ENCODE results near the gene ADGRG7.

The ADGRG7 gene

DNA sequence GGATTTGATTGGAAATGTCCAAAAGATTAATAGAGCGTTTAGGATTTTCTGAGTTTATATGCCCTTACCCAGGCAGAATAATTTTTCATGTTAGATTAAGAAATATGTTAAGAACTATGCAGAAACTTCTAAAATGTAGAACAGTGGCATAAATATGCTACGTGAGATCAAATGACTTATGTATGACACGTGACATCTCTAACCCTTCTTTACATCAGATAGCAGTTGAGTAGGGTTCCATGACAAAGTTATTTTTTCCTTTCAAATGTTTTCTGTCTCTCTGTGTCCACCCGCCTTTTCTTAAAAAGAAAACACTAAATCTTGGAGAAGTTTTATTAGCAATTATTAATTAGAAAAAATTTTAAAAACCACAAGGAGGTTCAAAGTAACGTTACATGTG is 91.3 kb downstream of the ADGRG7 start:
- H3K27ac ChIP-seq = no peak overlapping the region
- no peaks in the 10 kb centered on the region for H3K9me3 ChIP-seq (replicated peaks in 1 of 11)
- no peak overlapping the region for H3K4me2 ChIP-seq
- H3K9ac ChIP-seq = no peak overlapping the region
- no peaks in the 10 kb centered on the region for H4K20me1 ChIP-seq
- no peaks in the 10 kb centered on the region for H3K36me3 ChIP-seq
- no peak overlapping the region for H3K4me3 ChIP-seq
- H3K27me3 ChIP-seq = no peaks in the 10 kb centered on the region
- no peaks in the 10 kb centered on the region for H3K4me1 ChIP-seq
- no peak for TF ChIP-seq Cebpa-rat (IDR thresholded peaks at IDR 0.05)

DNA sequence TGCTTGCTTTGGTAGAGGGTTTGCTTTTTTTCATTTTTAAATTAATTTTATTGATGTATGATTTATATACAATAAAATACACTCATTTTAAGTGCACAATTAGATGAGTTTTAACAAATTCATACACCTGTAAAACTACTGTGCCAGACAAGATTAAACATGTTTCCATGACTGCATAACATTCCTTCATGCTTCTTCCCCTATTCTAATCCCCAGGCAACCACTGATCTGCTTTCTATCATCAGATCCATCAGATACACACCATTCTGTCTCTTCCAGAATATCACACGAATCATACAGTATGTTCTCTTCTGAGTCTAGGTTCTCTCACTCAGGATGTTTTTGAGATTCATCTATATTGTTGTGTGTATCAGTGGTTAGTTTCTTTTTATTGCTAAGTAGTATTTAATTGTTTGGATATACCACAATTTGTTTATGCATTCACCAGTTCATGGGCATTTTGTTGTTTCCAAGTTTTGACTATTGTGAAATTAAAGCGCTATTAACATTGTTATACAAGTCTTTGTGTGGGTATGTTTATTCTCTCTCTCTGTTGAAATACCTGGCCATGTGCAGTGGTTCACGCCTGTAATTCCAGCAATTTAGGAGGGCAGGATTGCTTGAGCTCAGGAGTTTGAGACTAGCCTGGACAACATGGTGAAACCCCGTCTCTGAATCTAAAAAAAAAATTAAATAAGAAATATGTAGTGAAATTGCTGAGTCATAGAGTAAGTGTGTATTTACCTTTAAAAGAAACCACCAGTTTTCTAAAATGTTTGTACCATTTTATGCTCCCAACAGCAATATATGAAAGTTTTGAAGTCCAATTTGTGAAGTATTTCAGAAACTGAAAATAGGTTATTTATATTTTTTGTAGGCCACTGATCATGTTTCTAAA is 92.9 kb downstream of the ADGRG7 start:
- Histone ChIP-seq H3K27me3 (no peaks in the 10 kb centered on the region), H3K4me1 (no peaks in the 10 kb centered on the region), H3K9ac (no peak overlapping the region), H3K9me3 (replicated peaks in 1 of 11) (no peaks in the 10 kb centered on the region), H3K4me3 (no peak overlapping the region), H3K36me3 (no peaks in the 10 kb centered on the region), H3K27ac (no peak overlapping the region), H3K4me2 (no peak overlapping the region), H4K20me1 (no peaks in the 10 kb centered on the region)
- TF ChIP-seq Cebpa-rat (IDR thresholded peaks at IDR 0.05) = no peak

DNA sequence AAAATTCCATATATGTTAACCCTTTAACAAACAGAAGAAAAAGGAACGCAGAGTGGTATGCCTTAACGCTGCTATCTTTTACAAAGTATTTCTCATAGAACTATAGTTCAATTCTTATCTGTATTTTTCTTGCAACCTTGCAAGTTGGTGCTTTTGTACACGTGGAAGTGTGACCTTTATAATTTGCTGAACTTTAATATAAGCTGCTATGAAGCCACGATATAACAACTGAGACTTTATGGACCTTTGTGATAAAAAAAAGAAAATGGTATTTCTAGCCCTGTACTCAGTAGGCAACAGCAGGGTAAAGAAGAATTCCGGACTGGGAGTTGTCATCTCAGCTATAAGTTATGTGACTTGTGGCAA is 93.6 kb downstream of the ADGRG7 start:
- no peaks in the 10 kb centered on the region for H3K4me1 ChIP-seq
- no peak overlapping the region for H3K9ac ChIP-seq
- no peak overlapping the region for H3K27ac ChIP-seq
- no peak for TF ChIP-seq Cebpa-rat (IDR thresholded peaks at IDR 0.05)
- H3K4me3 ChIP-seq = no peak overlapping the region
- no peaks in the 10 kb centered on the region; a peak in 1 of 22 replicates for H3K9me3 ChIP-seq (replicated peaks in 1 of 11)
- H3K27me3 ChIP-seq = no peaks in the 10 kb centered on the region
- no peak overlapping the region for H3K4me2 ChIP-seq
- no peaks in the 10 kb centered on the region for H3K36me3 ChIP-seq
- no peaks in the 10 kb centered on the region for H4K20me1 ChIP-seq

DNA sequence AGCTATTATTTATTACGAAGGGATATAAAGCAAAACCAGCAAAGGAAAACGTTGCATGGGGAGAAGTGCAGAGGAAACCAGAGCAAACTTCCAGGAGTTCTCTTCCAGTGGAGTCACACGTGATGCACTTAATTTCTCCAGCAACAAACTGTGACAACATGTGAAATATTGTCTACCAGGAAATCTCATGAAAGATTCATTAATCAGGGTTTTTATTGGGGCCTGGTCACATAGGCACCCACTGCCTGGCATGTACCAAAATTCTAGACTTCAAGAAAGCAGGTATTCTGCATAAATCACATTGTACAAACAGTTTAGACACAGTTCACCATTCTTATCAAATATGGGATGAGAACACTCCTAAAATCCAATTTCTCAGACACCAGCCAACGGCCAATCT is 94.5 kb downstream of the ADGRG7 start:
- peaks cover 0 to 6% (median 5%) of the 10 kb centered on the region in 10 experiments; a peak in 11 of 20 replicates for H3K4me1 ChIP-seq
- H3K9me3 ChIP-seq (replicated peaks in 1 of 11) = peaks cover 0 to 8% (median 0%) of the 10 kb centered on the region in 11 experiments; a peak in 2 of 22 replicates
- H3K4me2 ChIP-seq = no peak overlapping the region
- no peaks in the 10 kb centered on the region for H3K36me3 ChIP-seq
- no peaks in the 10 kb centered on the region for H3K27me3 ChIP-seq
- no peaks in the 10 kb centered on the region for H4K20me1 ChIP-seq
- no peak overlapping the region for H3K9ac ChIP-seq
- no peak overlapping the region for H3K27ac ChIP-seq
- no peak for TF ChIP-seq Cebpa-rat (IDR thresholded peaks at IDR 0.05)
- H3K4me3 ChIP-seq = no peak overlapping the region

DNA sequence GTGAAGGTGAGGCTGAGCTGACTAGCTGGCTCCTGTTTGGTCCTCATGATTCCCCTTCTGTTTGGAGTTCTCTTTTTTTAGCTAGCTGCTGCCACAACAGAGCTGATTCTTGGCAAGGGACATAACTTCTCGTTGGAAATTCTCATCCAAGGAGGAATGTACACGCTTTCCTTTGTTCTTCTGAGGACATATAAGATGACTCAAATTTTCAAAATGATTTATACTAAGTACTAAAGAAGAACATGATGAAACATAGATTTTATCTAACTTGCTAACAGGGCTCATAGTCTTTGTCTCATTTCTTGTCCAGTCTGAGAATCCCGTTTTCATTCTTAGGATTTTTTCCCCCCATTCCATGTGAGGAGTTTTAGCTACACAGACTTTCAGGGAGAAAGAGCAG is 97.0 kb downstream of the ADGRG7 start:
- H3K36me3 ChIP-seq = peaks cover 3 to 6% (median 5%) of the 10 kb centered on the region in 11 experiments; a peak in 17 of 22 replicates
- no peak for TF ChIP-seq Cebpa-rat (IDR thresholded peaks at IDR 0.05)
- H3K27ac ChIP-seq = no peak overlapping the region
- no peak overlapping the region for H3K4me3 ChIP-seq
- peaks cover 9 to 17% (median 14%) of the 10 kb centered on the region in 10 experiments for H3K4me1 ChIP-seq
- H3K9me3 ChIP-seq (replicated peaks in 1 of 11) = peaks cover 0 to 8% (median 0%) of the 10 kb centered on the region in 11 experiments; a peak in 2 of 22 replicates
- no peak overlapping the region for H3K4me2 ChIP-seq
- H3K9ac ChIP-seq = no peak overlapping the region
- H3K27me3 ChIP-seq = no peaks in the 10 kb centered on the region
- peaks cover 6 to 16% (median 12%) of the 10 kb centered on the region in 11 experiments; a peak in 20 of 22 replicates for H4K20me1 ChIP-seq

DNA sequence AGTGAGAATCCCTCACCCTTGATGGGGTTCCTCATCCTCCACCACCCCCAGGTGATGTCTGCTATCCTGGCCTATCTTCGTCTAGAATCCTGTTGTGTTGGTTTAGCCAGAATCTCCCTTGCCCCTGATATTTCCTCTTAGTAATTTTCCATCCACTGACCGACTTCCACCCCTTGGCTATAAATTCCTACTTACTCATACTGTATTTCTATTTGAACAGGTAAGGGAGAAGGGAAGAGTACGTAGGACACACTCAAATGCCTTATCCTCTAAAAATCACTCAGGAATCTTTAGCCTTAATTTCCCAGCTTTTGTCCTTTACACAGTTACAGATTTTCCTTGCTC is 99.2 kb downstream of the ADGRG7 start:
- Histone ChIP-seq H3K4me1 (peaks cover 9 to 31% (median 21%) of the 10 kb centered on the region in 10 experiments), H3K9ac (peak overlapping the region; percentile 93 to 98 (median 97); a peak in 21 of 22 replicates), H3K36me3 (peaks cover 12 to 27% (median 25%) of the 10 kb centered on the region in 11 experiments; a peak in 21 of 22 replicates), H3K4me3 (peak overlapping the region; percentile 76 to 94 (median 90)), H3K4me2 (peak overlapping the region; percentile 54 to 91 (median 73)), H4K20me1 (peaks cover 21 to 37% (median 35%) of the 10 kb centered on the region in 11 experiments; a peak in 21 of 22 replicates), H3K9me3 (replicated peaks in 1 of 11) (peaks cover 0 to 8% (median 0%) of the 10 kb centered on the region in 11 experiments; a peak in 2 of 22 replicates), H3K27ac (peak overlapping the region; percentile 93 to 98 (median 96)), H3K27me3 (no peaks in the 10 kb centered on the region)
- no peak for TF ChIP-seq Cebpa-rat (IDR thresholded peaks at IDR 0.05)

DNA sequence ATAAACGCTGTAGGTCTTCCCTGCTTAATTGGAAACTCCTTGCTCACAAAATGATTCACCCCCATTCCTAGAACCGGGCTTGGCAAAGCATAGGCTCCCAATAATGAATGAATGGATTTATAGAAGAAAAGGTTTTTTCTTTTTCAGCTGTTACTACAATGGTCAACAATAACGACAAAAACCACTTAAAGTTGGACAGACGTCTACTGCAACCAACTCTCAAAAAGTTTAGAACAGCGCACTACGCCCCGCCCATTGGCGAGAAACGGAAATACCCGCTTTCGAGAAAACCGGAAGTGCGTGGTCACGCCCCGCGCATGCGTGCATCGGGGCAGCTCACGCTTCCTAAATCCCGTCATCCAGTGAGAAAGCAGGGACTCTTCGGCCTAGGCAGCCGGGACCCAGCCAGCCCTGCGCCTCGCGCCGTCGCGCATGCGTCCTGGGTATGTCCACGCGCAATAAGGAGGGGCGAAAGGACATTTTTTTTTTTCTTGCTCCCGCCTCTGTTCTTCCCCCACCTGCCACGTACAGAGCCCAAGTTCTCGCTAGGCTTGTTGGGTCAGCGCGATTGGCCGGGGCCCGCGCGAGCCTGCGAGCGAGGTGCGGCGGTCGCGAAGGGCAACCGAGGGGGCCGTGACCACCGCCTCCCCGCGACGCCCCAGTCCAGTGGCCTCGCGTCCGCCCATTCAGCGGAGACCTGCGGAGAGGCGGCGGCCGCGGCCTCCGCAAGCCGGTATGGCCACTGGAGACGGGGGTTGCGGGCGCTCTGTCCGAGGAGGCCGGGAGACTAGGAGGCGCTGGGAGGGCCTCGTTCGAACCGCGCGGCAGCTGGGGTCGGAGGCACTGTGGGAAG is 99.8 kb downstream of the ADGRG7 start, which contains the start of gene TFG:
TFG (plus strand) TSS at position 506 of the 853 bp plus-strand sequence. CDS start 4,192 bp downstream, outside the sequence.
- Histone ChIP-seq H3K27me3 (no peaks in the 10 kb centered on the region), H3K36me3 (peaks cover 18 to 33% (median 31%) of the 10 kb centered on the region in 11 experiments), H3K4me3 (peak within 1 kb of the TSS; percentile 76 to 94 (median 90)), H3K9me3 (replicated peaks in 1 of 11) (peaks cover 0 to 8% (median 3%) of the 10 kb centered on the region in 11 experiments; a peak in 2 of 22 replicates), H3K9ac (peak within 1 kb of the TSS; percentile 93 to 98 (median 97)), H4K20me1 (peaks cover 26 to 43% (median 41%) of the 10 kb centered on the region in 11 experiments; a peak in 21 of 22 replicates), H3K4me2 (peak within 1 kb of the TSS; percentile 79 to 95 (median 89)), H3K4me1 (peaks cover 9 to 31% (median 21%) of the 10 kb centered on the region in 10 experiments), H3K27ac (peak within 1 kb of the TSS; percentile 93 to 98 (median 96))
- no peak for TF ChIP-seq Cebpa-rat (IDR thresholded peaks at IDR 0.05)

DNA sequence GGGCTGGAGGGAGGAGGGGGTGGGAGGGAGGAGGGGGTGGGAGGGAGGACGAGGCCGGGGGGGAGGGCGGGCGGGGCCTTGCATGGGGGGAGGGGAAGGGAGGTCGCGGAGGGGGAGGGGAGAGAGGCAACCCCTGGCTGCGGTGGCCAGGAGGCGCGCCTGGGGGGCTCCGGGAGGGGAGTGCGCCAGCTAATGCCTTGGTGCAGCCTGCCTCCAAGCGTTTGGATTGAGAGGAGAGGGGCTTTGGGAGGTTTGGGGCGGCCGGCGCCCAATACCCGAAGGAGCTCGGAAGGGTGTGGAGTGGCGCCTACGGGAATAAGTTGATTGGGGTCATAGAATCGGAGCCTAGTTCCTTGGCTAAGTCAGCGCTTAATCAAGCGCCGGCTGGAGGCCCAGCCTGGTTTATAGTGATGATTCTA is 100.5 kb downstream of the ADGRG7 start:
- Histone ChIP-seq H3K27ac (peak overlapping the region; percentile 93 to 98 (median 96)), H3K9me3 (replicated peaks in 1 of 11) (peaks cover 0 to 8% (median 3%) of the 10 kb centered on the region in 11 experiments; a peak in 2 of 22 replicates), H3K4me2 (peak overlapping the region; percentile 78 to 95 (median 88)), H4K20me1 (peaks cover 27 to 49% (median 46%) of the 10 kb centered on the region in 11 experiments; a peak in 21 of 22 replicates), H3K36me3 (peaks cover 24 to 40% (median 37%) of the 10 kb centered on the region in 11 experiments), H3K27me3 (no peaks in the 10 kb centered on the region), H3K4me3 (peak overlapping the region; percentile 76 to 94 (median 90)), H3K4me1 (peaks cover 9 to 33% (median 21%) of the 10 kb centered on the region in 10 experiments), H3K9ac (peak overlapping the region; percentile 93 to 98 (median 97))
- no peak for TF ChIP-seq Cebpa-rat (IDR thresholded peaks at IDR 0.05)
